ENCODE results near the gene ARSB.

ARSB gene

DNA sequence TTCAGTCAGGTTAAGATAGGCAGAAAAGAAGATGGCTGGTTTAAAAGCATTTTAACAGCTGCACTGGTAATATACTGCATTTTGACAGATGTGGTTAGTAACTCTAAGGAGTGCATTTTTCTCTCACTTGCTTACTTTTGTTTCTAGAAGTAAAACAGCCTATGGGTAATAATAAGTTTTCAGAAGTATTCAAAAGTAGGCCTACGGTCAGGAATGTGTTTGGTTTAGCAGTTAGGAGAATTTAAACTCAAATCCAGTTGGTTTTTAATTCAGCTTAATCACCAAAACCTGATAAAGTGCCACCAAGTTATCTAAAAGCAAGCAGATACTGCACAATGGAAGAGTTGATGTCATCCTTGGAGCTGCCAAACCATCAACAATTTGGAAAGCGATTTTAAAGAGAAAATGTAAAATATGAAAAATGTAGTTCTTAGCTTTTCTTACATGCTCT, 160.3 kb downstream of the ARSB start:
- DNase-seq (ENCODE audit: low read depth) = no peak

DNA sequence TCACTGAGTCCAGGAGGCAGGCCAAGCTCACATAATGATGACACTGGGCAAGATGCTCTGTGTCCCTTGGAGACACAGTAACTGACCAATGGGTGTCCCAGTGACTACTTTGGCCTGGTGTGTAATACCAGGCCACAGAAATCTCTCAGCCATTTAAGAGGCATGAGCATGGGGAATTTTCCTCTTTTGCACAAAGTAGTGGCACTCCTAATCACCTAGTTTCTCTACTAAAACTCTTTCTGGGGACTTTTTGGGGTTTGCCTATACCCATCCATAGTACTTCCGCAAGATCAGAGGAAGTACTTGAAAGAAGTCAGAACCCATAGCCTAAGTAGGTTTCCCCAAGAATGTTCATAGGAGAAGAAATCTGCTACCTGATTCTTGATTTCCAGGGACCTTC, 161.9 kb downstream of the ARSB start:
- TF ChIP-seq CTCF (IDR thresholded peaks at IDR 0.05; ENCODE audit: control insufficient read depth, insufficient read depth, low read depth, low read length, missing control alignments) = no peak
- H3K4me3 ChIP-seq (ENCODE audit: control insufficient read depth, low read depth, low read length) = no peak overlapping the region

More for the DNA sequence above, 160.3 kb downstream of the ARSB start:
- H3K4me3 ChIP-seq (ENCODE audit: control insufficient read depth, low read depth, low read length) = no peak overlapping the region
- no peak for TF ChIP-seq CTCF (IDR thresholded peaks at IDR 0.05; ENCODE audit: control insufficient read depth, insufficient read depth, low read depth, low read length, missing control alignments)

DNA sequence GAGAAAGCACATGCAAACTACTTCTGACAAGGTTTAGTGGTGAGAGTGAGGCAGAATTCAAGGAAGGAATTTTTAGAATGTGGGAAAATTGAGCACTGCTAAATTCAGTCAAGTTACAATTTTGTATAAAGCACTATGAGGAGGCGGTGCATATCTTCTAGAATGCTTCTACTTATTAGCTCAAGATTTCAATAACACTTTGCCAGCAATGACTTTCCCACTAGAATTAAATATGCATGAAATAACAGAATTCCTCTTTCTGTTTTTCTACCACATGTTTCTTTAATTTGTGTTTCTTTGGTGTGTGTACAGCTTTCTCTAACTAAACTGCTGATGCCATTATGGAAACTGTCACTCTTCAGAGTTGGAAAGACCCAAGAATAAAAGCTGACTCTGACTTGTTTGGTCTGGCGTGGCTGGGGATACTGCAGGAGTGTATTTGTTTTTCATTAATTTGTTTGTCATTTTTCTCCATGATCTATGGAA, 163.5 kb downstream of the ARSB start:
- no peak for TF ChIP-seq CTCF (IDR thresholded peaks at IDR 0.05; ENCODE audit: control insufficient read depth, insufficient read depth, low read depth, low read length, missing control alignments)
- DNase-seq (ENCODE audit: low read depth) = no peak

More for the DNA sequence above, 161.9 kb downstream of the ARSB start:
- no peak for DNase-seq (ENCODE audit: low read depth)

GRCh38 chr5:78819707-78820106, 165.4 kb downstream of the ARSB start:
- TF ChIP-seq CTCF (IDR thresholded peaks at IDR 0.05; ENCODE audit: control insufficient read depth, insufficient read depth, low read depth, low read length, missing control alignments) = no peak
- no peak overlapping the region for H3K4me3 ChIP-seq (ENCODE audit: control insufficient read depth, low read depth, low read length)
- no peak for DNase-seq (ENCODE audit: low read depth)

More for the DNA sequence above, 163.5 kb downstream of the ARSB start:
- H3K4me3 ChIP-seq (ENCODE audit: control insufficient read depth, low read depth, low read length) = no peak overlapping the region

DNA sequence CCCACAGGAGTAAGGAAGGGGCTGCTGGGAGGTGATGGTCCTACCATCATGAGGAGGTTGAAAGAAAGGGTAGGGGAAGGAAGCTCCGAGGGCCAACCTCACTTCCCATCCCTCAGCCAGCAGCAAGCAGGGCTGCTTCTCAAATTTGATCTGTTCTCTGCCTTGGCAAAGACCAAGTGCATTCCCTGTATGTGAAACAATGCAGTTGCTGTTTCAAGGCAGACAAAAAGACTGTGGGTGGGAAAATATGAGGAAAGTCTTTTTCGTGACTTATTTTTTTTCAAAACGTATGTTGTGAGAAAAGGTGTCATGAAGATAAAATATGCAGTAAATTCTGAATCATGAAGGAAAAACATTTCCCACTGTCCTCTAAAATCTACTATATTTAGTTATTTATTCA, 165.9 kb downstream of the ARSB start:
- TF ChIP-seq CTCF (IDR thresholded peaks at IDR 0.05; ENCODE audit: control insufficient read depth, insufficient read depth, low read depth, low read length, missing control alignments) = no peak
- DNase-seq (ENCODE audit: low read depth) = no peak
- H3K4me3 ChIP-seq (ENCODE audit: control insufficient read depth, low read depth, low read length) = no peak overlapping the region

- H3K4me3 ChIP-seq (ENCODE audit: control insufficient read depth, low read depth, low read length) = no peak overlapping the region
- no peak for TF ChIP-seq CTCF (IDR thresholded peaks at IDR 0.05; ENCODE audit: control insufficient read depth, insufficient read depth, low read depth, low read length, missing control alignments)
- DNase-seq (ENCODE audit: low read depth) = no peak
Measured at GRCh38 chr5:78816143-78816765, 168.9 kb downstream of the ARSB start.

Data from AG09309 (cell line).